ENCODE measurements around the gene CFAP251. TPM values are rescaled to one million over a fixed set of nuclear protein-coding genes. Genes with fewer than 3 reads are reported as not detected.
A peak's percentile ranks its signal among the peaks of the same experiment; 100 is the strongest.

CFAP251 gene
- total and polyA plus RNA-seq, 2 donors (not counting 1 experiment from before 2014, with no cell fraction given): 2.7 to 7.9 TPM

- Histone ChIP-seq H3K9me3 (ENCODE audit: control insufficient read depth, insufficient read depth, low read depth, low read length) (no peaks in the 10 kb centered on the region), H3K4me1 (ENCODE audit: control insufficient read depth, extremely low read depth, insufficient read depth, low read length) (no peaks in the 10 kb centered on the region), H3K4me3 (replicated peaks in 1 of 4; ENCODE audit: control extremely low read depth in 1 of 4, insufficient read depth in 1 of 4, low read depth in 3 of 4, low read length in 4 of 4) (no peak overlapping the region), H3K9ac (ENCODE audit: insufficient read depth, low read length) (no peak overlapping the region), H3K36me3 (ENCODE audit: control insufficient read depth, insufficient read depth, low read length) (no peaks in the 10 kb centered on the region), H3K4me2 (ENCODE audit: extremely low read depth, insufficient read depth, low read length) (no peak overlapping the region), H4K20me1 (ENCODE audit: control insufficient read depth, extremely low read depth, insufficient read depth, low read length) (no peaks in the 10 kb centered on the region), H3K27me3 (ENCODE audit: control insufficient read depth, insufficient read depth, low read length) (no peaks in the 10 kb centered on the region), H3K79me2 (ENCODE audit: control insufficient read depth, insufficient read depth, low read length) (no peaks in the 10 kb centered on the region), H2AFZ (ENCODE audit: low read length) (no peak overlapping the region), H3K27ac (ENCODE audit: insufficient read depth, low read length) (no peak overlapping the region)
- TF ChIP-seq EZH2 (IDR thresholded peaks at IDR 0.05; ENCODE audit: low read length, missing control alignments) (no peak), CTCF (conservative IDR thresholded peaks at IDR 0.05 in 1 of 2, IDR thresholded peaks at IDR 0.05 in 1 of 2; ENCODE audit: low read depth in 1 of 2, low read length in 2 of 2) (no peak)
- no peak for DNase-seq (ENCODE audit: low read depth in 2 of 2)
Measured at GRCh38 chr12:121976950-121977349, 58.6 kb downstream of the CFAP251 start.

- Histone ChIP-seq H3K4me3 (replicated peaks in 1 of 4; ENCODE audit: control extremely low read depth in 1 of 4, insufficient read depth in 1 of 4, low read depth in 3 of 4, low read length in 4 of 4) (no peak overlapping the region), H3K79me2 (ENCODE audit: control insufficient read depth, insufficient read depth, low read length) (no peaks in the 10 kb centered on the region), H2AFZ (ENCODE audit: low read length) (no peak overlapping the region), H3K27me3 (ENCODE audit: control insufficient read depth, insufficient read depth, low read length) (no peaks in the 10 kb centered on the region), H3K4me1 (ENCODE audit: control insufficient read depth, extremely low read depth, insufficient read depth, low read length) (no peaks in the 10 kb centered on the region), H3K9me3 (ENCODE audit: control insufficient read depth, insufficient read depth, low read depth, low read length) (no peaks in the 10 kb centered on the region), H3K36me3 (ENCODE audit: control insufficient read depth, insufficient read depth, low read length) (no peaks in the 10 kb centered on the region), H4K20me1 (ENCODE audit: control insufficient read depth, extremely low read depth, insufficient read depth, low read length) (no peaks in the 10 kb centered on the region), H3K9ac (ENCODE audit: insufficient read depth, low read length) (no peak overlapping the region), H3K4me2 (ENCODE audit: extremely low read depth, insufficient read depth, low read length) (no peak overlapping the region), H3K27ac (ENCODE audit: insufficient read depth, low read length) (no peak overlapping the region)
- TF ChIP-seq EZH2 (IDR thresholded peaks at IDR 0.05; ENCODE audit: low read length, missing control alignments): no peak
- TF ChIP-seq CTCF (conservative IDR thresholded peaks at IDR 0.05 in 1 of 2, IDR thresholded peaks at IDR 0.05 in 1 of 2; ENCODE audit: low read depth in 1 of 2, low read length in 2 of 2): no peak
- peak in 1 of 2 donors; percentile 28 for DNase-seq (ENCODE audit: low read depth in 2 of 2)
Measured at GRCh38 chr12:121980191-121980891, 61.9 kb downstream of the CFAP251 start.

GRCh38 chr12:121980892-121981272 lies 62.5 kb downstream of the CFAP251 start:
- H3K9me3 ChIP-seq (ENCODE audit: control insufficient read depth, insufficient read depth, low read depth, low read length): no peaks in the 10 kb centered on the region
- no peak overlapping the region for H3K4me2 ChIP-seq (ENCODE audit: extremely low read depth, insufficient read depth, low read length)
- H3K4me1 ChIP-seq (ENCODE audit: control insufficient read depth, extremely low read depth, insufficient read depth, low read length): no peaks in the 10 kb centered on the region
- H3K4me3 ChIP-seq (replicated peaks in 1 of 4; ENCODE audit: control extremely low read depth in 1 of 4, insufficient read depth in 1 of 4, low read depth in 3 of 4, low read length in 4 of 4): no peak overlapping the region
- H3K27me3 ChIP-seq (ENCODE audit: control insufficient read depth, insufficient read depth, low read length): no peaks in the 10 kb centered on the region
- no peaks in the 10 kb centered on the region for H3K36me3 ChIP-seq (ENCODE audit: control insufficient read depth, insufficient read depth, low read length)
- no peak overlapping the region for H2AFZ ChIP-seq (ENCODE audit: low read length)
- H3K27ac ChIP-seq (ENCODE audit: insufficient read depth, low read length): no peak overlapping the region
- TF ChIP-seq CTCF (conservative IDR thresholded peaks at IDR 0.05 in 1 of 2, IDR thresholded peaks at IDR 0.05 in 1 of 2; ENCODE audit: low read depth in 1 of 2, low read length in 2 of 2): no peak
- TF ChIP-seq EZH2 (IDR thresholded peaks at IDR 0.05; ENCODE audit: low read length, missing control alignments): no peak
- H3K9ac ChIP-seq (ENCODE audit: insufficient read depth, low read length): no peak overlapping the region
- no peaks in the 10 kb centered on the region for H4K20me1 ChIP-seq (ENCODE audit: control insufficient read depth, extremely low read depth, insufficient read depth, low read length)
- DNase-seq (ENCODE audit: low read depth in 2 of 2): no peak
- no peaks in the 10 kb centered on the region for H3K79me2 ChIP-seq (ENCODE audit: control insufficient read depth, insufficient read depth, low read length)
